HG03575 (cell line): ENCODE measurements around the gene LRBA.
A peak's percentile ranks its signal among the peaks of the same experiment; 100 is the strongest.

Experiments used
- ATAC-seq: cut with Tn5 transposase; IDR thresholded peaks from one replicate; pipeline ENCODE4 v1.9.1; 2021; ENCODE audit not compliant: unreplicated experiment, insufficient number of reproducible peaks, low FRiP score; ENCODE audit errors: extremely low read depth

The LRBA gene

DNA sequence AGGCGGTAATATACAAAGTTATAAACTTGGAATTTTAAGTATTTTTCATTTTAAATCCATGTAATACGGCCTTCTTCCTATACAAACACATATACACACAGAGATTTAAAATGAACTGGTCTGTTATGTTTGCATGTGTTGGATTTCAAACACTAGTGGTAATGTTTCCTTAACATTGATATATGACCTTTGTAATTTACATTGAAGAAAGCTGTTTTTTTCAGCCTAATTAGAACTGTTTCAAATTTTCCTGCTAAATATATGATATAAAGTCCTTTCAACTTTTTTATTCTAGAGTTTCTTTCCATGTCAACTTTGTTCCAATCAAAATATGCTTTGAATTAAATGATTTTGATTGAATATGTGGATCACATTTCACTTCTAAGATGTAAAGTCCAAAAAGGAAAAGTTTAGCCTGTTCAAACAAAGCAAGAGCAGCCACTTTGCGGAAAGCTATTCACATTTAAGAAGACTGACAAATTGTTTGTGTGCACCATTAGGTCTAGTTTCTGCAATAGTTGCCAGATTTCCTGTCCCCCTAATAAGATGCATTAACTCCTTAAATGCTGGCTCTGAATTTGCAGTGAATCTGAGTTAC lies 659.1 kb downstream of the LRBA start:
- ATAC-seq: no peak

- ATAC-seq: no peak
These were observed 659.7 kb downstream of the LRBA start for GRCh38 chr4:150355418-150355817.

- no peak for ATAC-seq
These were observed 660.8 kb downstream of the LRBA start for GRCh38 chr4:150354214-150354796.

GRCh38 chr4:150348079-150348478 lies 667.0 kb downstream of the LRBA start:
- ATAC-seq: no peak

GRCh38 chr4:150345207-150345744 lies 669.8 kb downstream of the LRBA start:
- ATAC-seq: no peak

GRCh38 chr4:150343796-150344195 lies 671.3 kb downstream of the LRBA start:
- ATAC-seq: no peak

DNA sequence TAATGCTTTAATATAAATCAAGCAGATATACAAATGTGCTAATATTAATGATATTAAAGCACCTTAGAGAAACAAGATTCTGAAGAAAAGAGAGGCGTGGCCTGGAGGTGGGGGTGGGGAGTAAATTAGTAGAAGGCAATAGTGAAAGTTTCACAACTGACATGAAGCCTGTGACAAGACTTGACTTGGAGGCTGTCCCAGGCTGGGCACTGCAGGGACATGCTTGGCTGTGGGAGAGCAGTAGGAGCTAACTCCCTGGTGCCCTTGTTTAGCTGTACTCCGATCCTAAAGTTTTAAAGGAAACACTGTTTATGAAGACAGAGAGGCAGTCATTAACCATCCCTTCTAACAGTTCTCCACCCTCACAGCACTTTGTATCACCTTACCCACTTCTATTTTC lies 672.1 kb downstream of the LRBA start:
- ATAC-seq: no peak

- no peak for ATAC-seq
These were observed 677.4 kb downstream of the LRBA start for GRCh38 chr4:150337734-150338133.

DNA sequence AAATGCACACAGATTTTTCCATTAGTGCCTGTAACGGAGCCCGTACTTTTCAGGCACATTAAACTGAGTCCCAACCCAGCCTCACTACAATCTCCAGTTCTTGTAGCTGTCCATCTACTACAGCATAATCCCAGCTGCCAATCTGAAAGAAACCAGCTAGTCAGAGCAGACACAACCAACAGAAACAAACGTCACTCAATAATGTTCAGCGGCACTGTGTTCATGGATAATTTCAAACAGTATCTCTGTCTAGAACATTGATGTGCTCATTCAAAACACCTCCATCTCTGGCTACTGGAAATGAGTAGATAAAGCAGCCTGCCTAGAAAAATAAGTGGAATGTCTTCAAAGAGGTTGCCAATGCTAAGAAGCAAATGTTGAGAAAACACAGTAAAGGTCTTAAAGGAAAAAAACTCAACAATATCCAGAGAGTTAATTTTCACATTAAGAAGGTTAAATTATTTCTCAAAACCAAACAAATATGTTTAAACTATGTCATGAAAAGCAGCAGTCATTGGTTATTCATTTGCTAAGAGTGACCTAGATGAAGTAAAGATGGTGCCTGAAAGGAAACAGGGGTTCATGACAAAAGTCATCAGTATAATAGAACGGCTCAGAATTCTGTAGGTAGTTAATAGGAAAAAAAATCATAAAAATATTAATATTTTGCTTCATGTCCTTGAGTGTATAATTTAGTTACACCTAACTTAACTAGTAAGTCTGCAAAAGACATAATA lies 678.2 kb downstream of the LRBA start:
- ATAC-seq: no peak

GRCh38 chr4:150332961-150333360 lies 682.1 kb downstream of the LRBA start:
- no peak for ATAC-seq

GRCh38 chr4:150332086-150332485 lies 683.0 kb downstream of the LRBA start:
- no peak for ATAC-seq

DNA sequence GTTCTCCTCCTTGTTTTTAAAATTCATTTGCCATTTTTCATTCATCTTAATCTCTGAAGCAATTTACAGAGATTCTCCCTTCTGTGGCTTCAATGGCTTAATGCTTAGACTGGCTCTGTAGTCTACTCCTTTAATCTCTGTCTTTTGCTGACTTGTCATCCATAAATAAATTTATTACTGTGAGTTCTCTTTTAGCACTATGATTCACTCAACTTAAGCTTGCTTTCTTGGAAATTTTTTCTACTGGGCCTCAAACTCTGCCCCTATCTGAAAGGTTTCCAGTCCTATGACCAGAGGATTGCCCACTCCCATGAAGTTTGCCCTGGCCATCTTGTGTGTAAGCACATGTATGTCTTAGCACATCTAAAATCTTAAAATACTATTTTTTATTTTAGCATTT lies 685.7 kb downstream of the LRBA start:
- no peak for ATAC-seq

DNA sequence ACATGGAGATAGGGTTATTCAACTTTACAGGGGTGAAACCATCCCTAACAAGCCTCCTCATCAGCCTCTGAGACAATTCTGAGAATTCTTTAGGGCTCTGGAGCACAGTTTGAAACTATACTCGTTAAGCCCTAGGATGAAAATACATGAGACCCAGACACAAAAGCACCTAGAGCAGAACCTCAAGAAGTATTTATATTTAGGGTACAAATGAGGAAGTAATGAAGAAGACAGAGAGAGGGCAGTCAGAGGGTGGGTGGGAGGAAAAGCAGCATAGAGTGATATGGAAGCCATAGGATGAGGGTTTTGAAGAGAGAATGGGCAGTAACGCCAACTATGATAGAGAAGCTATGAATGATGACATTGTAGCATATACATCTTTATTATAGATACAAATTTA lies 686.6 kb downstream of the LRBA start:
- ATAC-seq: no peak

- no peak for ATAC-seq
These were observed 687.8 kb downstream of the LRBA start for GRCh38 chr4:150327262-150327780.

DNA sequence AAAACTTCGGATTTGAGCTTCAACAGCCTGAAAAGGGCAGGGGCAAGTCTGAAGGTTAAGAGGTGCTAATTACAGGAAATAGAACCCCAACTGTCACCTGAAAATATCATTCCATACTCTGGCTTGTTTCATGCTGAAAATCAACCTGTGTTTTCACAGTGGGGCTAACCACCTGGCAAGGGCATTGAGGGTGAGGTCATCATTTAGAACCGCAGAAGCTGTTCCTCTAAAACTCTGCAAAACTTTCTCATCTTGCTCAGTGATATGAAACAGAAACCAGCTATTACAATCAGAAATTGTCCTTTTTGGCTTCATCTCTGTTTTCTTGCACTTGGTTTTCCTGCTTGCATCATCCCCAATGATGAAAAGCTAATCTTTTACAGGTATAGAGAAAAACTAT lies 689.2 kb downstream of the LRBA start:
- ATAC-seq: peak; percentile 76

- no peak for ATAC-seq
These were observed 691.4 kb downstream of the LRBA start for GRCh38 chr4:150323406-150324325.

DNA sequence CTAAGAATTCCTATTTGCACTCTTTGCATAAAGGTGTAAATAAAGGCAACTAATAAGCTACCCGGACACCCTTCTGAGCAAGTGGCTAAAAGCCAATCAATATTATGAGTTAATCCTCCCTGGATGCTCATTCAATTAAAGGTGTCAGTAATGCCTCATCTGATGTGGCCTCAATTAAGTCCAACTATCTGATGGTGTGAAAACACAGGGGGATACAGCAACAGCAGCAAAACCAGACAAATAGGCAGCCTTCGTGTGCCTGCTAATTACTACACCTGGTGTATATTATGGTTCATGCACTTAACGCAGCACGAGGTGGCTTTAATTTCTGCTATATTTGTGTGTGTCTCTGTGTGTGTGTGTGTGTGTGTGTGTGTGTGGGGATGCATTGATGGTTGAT lies 692.4 kb downstream of the LRBA start:
- no peak for ATAC-seq

DNA sequence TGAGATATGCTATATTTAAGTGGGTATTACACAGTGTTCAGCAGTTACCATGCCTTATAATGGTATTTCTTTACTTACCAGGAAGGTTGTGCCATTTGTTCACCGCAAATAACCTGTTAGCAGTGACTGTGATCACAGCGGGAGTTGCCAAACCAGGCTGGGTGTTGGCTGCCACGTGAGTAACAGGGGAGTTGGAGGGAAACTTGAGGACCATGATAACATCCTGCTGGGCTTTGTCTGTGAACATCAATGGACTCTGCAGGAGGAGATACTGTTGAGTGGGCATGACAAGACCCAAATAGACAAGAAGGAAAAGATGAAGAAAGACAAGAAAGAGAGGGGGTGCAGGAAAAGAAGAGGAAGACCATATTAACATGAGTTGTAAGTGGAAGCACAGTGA lies 694.0 kb downstream of the LRBA start:
- no peak for ATAC-seq

DNA sequence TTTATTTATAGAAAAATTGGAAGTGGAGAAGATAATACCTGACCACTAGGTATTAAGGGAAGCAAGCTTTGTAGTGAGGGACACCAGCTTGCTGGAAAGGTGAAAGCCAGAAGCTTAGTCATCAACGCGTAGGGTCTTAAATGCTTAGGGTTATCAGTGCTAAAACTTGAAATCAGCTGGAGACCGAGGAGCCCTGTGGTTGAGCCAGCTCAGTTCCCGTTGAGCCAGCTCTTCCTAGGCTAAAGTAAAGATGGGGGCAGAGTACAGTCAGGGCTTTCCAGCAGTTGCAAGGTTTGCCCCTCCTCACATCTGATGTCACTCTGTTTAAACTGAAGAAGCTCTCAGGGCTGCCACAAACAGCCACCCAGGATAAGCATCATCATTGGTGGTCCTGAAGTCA lies 696.1 kb downstream of the LRBA start:
- no peak for ATAC-seq
